ENCODE data around the gene TMEM38A.
A peak's percentile ranks its signal among the peaks of the same experiment; 100 is the strongest.
"Not testable (repeated sequence)": the region's sequence is repeated elsewhere in the genome, so short reads cannot be mapped to it uniquely, and the experiment has no call there.

The TMEM38A gene

GRCh38 chr19:16638666-16639065, 22.3 kb upstream of the TMEM38A start:
- no peak for DNase-seq

GRCh38 chr19:16640951-16641350, 20.0 kb upstream of the TMEM38A start:
- no peak for DNase-seq

- DNase-seq, result no peak
Measured at GRCh38 chr19:16641695-16642094, 19.2 kb upstream of the TMEM38A start.

- DNase-seq, result no peak
Measured at GRCh38 chr19:16645140-16645539, 15.8 kb upstream of the TMEM38A start.

GRCh38 chr19:16649734-16650133, 11.2 kb upstream of the TMEM38A start:
- DNase-seq, result no peak

- DNase-seq, result no peak
Measured at GRCh38 chr19:16650821-16651220, 10.1 kb upstream of the TMEM38A start.

GRCh38 chr19:16651421-16652188, 9.3 kb upstream of the TMEM38A start:
- not testable (repeated sequence) for DNase-seq

GRCh38 chr19:16652854-16653253, 8.1 kb upstream of the TMEM38A start:
- no peak for DNase-seq

GRCh38 chr19:16654140-16654539, 6.8 kb upstream of the TMEM38A start:
- DNase-seq, result peak in 1 of 2 experiments; percentile 25

- DNase-seq, result no peak
Measured at GRCh38 chr19:16654627-16655026, 6.3 kb upstream of the TMEM38A start.

GRCh38 chr19:16655727-16656126, 5.2 kb upstream of the TMEM38A start:
- no peak for DNase-seq

- DNase-seq, result no peak
Measured at GRCh38 chr19:16657384-16657783, 3.6 kb upstream of the TMEM38A start.

GRCh38 chr19:16659464-16659831, 1.5 kb upstream of the TMEM38A start:
- no peak for DNase-seq

GRCh38 chr19:16659832-16660708, 869 bp upstream of the TMEM38A start, which contains the start of gene SMIM7:
Gene SMIM7, minus strand, starts transcription at chr19:16660144. Its CDS starts 34 bp downstream, at chr19:16660110.
- DNase-seq, result peak; percentile 99

GRCh38 chr19:16661480-16662034, 618 bp downstream of the TMEM38A start:
- DNase-seq, result peak; percentile 23 to 44

- no peak for DNase-seq
Measured at GRCh38 chr19:16668176-16668575, 7.2 kb downstream of the TMEM38A start.

GRCh38 chr19:16668702-16669101, 7.8 kb downstream of the TMEM38A start:
- not testable (repeated sequence) for DNase-seq

GRCh38 chr19:16670291-16670690, 9.4 kb downstream of the TMEM38A start:
- DNase-seq, result no peak

- DNase-seq, result no peak
Measured at GRCh38 chr19:16671652-16672274, 10.8 kb downstream of the TMEM38A start.

GRCh38 chr19:16673231-16673630, 12.3 kb downstream of the TMEM38A start:
- no peak for DNase-seq

GRCh38 chr19:16673839-16674238, 12.9 kb downstream of the TMEM38A start:
- DNase-seq, result not testable (repeated sequence)

- DNase-seq, result no peak
Measured at GRCh38 chr19:16676101-16676798, 15.3 kb downstream of the TMEM38A start.
